ENCODE data around the gene SP110.

The SP110 gene

GRCh38 chr2:230137902-230138539 is 81.8 kb downstream of the SP110 start:
- Histone ChIP-seq H3K27me3 (ENCODE audit: control insufficient read depth, low read length) (no peaks in the 10 kb centered on the region), H3K4me2 (ENCODE audit: low read length) (no peak overlapping the region), H3K4me3 (ENCODE audit: low read length) (no peak overlapping the region), H4K20me1 (ENCODE audit: control insufficient read depth, insufficient read depth, low read depth, low read length) (no peaks in the 10 kb centered on the region), H3K27ac (ENCODE audit: low read depth, low read length) (no peak overlapping the region), H3F3A (ENCODE audit: control insufficient read depth, insufficient read depth) (no peaks in the 10 kb centered on the region), H3K9me3 (ENCODE audit: control insufficient read depth, insufficient read depth, low read length) (peaks cover 8% of the 10 kb centered on the region; the same call in 1 of the 2 replicates), H3K9me2 (replicated peaks; ENCODE audit: control insufficient read depth, low read length) (no peaks in the 10 kb centered on the region), H3K4me1 (ENCODE audit: control insufficient read depth, low read length) (peaks cover 12% of the 10 kb centered on the region), H3K36me3 (ENCODE audit: control insufficient read depth, low read length) (no peaks in the 10 kb centered on the region), H3K79me2 (ENCODE audit: control insufficient read depth, low read length) (no peaks in the 10 kb centered on the region)
- TF ChIP-seq EZH2phosphoT487 (IDR thresholded peaks at IDR 0.05; ENCODE audit: borderline replicate concordance, low read length) (no peak), CTCF (IDR thresholded peaks at IDR 0.05; ENCODE audit: low read depth, low read length, poor library complexity, severe bottlenecking) (no peak)

GRCh38 chr2:230135130-230135525 is 84.7 kb downstream of the SP110 start:
- H3K27ac ChIP-seq (ENCODE audit: low read depth, low read length): no peak overlapping the region
- TF ChIP-seq CTCF (IDR thresholded peaks at IDR 0.05; ENCODE audit: low read depth, low read length, poor library complexity, severe bottlenecking) (no peak), EZH2phosphoT487 (IDR thresholded peaks at IDR 0.05; ENCODE audit: borderline replicate concordance, low read length) (no peak)
- no peaks in the 10 kb centered on the region for H3K27me3 ChIP-seq (ENCODE audit: control insufficient read depth, low read length)
- H3K9me3 ChIP-seq (ENCODE audit: control insufficient read depth, insufficient read depth, low read length): peaks cover 4% of the 10 kb centered on the region; the same call in 1 of the 2 replicates
- H3K36me3 ChIP-seq (ENCODE audit: control insufficient read depth, low read length): no peaks in the 10 kb centered on the region
- peaks cover 12% of the 10 kb centered on the region for H3K4me1 ChIP-seq (ENCODE audit: control insufficient read depth, low read length)
- no peaks in the 10 kb centered on the region for H3K9me2 ChIP-seq (replicated peaks; ENCODE audit: control insufficient read depth, low read length)
- no peaks in the 10 kb centered on the region for H3K79me2 ChIP-seq (ENCODE audit: control insufficient read depth, low read length)
- no peaks in the 10 kb centered on the region for H3F3A ChIP-seq (ENCODE audit: control insufficient read depth, insufficient read depth)
- no peak overlapping the region for H3K4me3 ChIP-seq (ENCODE audit: low read length)
- H3K4me2 ChIP-seq (ENCODE audit: low read length): no peak overlapping the region
- no peaks in the 10 kb centered on the region for H4K20me1 ChIP-seq (ENCODE audit: control insufficient read depth, insufficient read depth, low read depth, low read length)

- TF ChIP-seq CTCF (IDR thresholded peaks at IDR 0.05; ENCODE audit: low read depth, low read length, poor library complexity, severe bottlenecking) (no peak), EZH2phosphoT487 (IDR thresholded peaks at IDR 0.05; ENCODE audit: borderline replicate concordance, low read length) (no peak)
- H4K20me1 ChIP-seq (ENCODE audit: control insufficient read depth, insufficient read depth, low read depth, low read length): no peaks in the 10 kb centered on the region
- H3K9me3 ChIP-seq (ENCODE audit: control insufficient read depth, insufficient read depth, low read length): peaks cover 4% of the 10 kb centered on the region; the same call in 1 of the 2 replicates
- peaks cover 12% of the 10 kb centered on the region for H3K4me1 ChIP-seq (ENCODE audit: control insufficient read depth, low read length)
- H3K4me3 ChIP-seq (ENCODE audit: low read length): no peak overlapping the region
- H3F3A ChIP-seq (ENCODE audit: control insufficient read depth, insufficient read depth): no peaks in the 10 kb centered on the region
- H3K4me2 ChIP-seq (ENCODE audit: low read length): no peak overlapping the region
- H3K9me2 ChIP-seq (replicated peaks; ENCODE audit: control insufficient read depth, low read length): no peaks in the 10 kb centered on the region
- no peaks in the 10 kb centered on the region for H3K36me3 ChIP-seq (ENCODE audit: control insufficient read depth, low read length)
- no peak overlapping the region for H3K27ac ChIP-seq (ENCODE audit: low read depth, low read length)
- H3K27me3 ChIP-seq (ENCODE audit: control insufficient read depth, low read length): no peaks in the 10 kb centered on the region
- no peaks in the 10 kb centered on the region for H3K79me2 ChIP-seq (ENCODE audit: control insufficient read depth, low read length)
These were observed 85.2 kb downstream of the SP110 start for GRCh38 chr2:230134496-230135129.
